T-helper 1 cell treated with Interleukin-12 subunit alpha and Interleukin-12 subunit beta and Interleukin-4 antibody, amounts not matched to agents 30 μg/mL and 1 μg/mL, for 36 hours (primary cell): ENCODE results near the gene SEL1L2.

Source experiments
- H3K27ac Mint-ChIP-seq: one replicate; pipeline ENCODE4 v1.8.0; 2021; ENCODE audit warnings: mild to moderate bottlenecking, mixed read lengths
- H3K27me3 Mint-ChIP-seq: one replicate; pipeline ENCODE4 v1.8.0; 2021; ENCODE audit warnings: low read depth, mixed read lengths
- H3K36me3 Mint-ChIP-seq: one replicate; pipeline ENCODE4 v1.8.0; 2021; ENCODE audit warnings: low read depth, mixed read lengths
- H3K4me1 Mint-ChIP-seq: one replicate; pipeline ENCODE4 v1.8.0; 2021; ENCODE audit warnings: low read depth, mixed read lengths
- H3K4me3 Mint-ChIP-seq: one replicate; pipeline ENCODE4 v1.8.0; 2021; ENCODE audit warnings: mild to moderate bottlenecking, moderate library complexity, mixed read lengths
- H3K9me3 Mint-ChIP-seq: one replicate; pipeline ENCODE4 v1.8.0; 2021; ENCODE audit warnings: mixed read lengths

Gene SEL1L2

GRCh38 chr20:13865156-13865555 is 125.3 kb downstream of the SEL1L2 start:
- Mint-ChIP-seq H3K9me3 (no peaks in the 10 kb centered on the region), H3K4me3 (no peak overlapping the region), H3K27me3 (no peaks in the 10 kb centered on the region), H3K36me3 (no peaks in the 10 kb centered on the region), H3K27ac (no peak overlapping the region), H3K4me1 (no peaks in the 10 kb centered on the region)

GRCh38 chr20:13863244-13863643 is 127.2 kb downstream of the SEL1L2 start:
- no peaks in the 10 kb centered on the region for H3K27me3 Mint-ChIP-seq
- H3K9me3 Mint-ChIP-seq: no peaks in the 10 kb centered on the region
- H3K36me3 Mint-ChIP-seq: no peaks in the 10 kb centered on the region
- H3K4me3 Mint-ChIP-seq: no peak overlapping the region
- no peak overlapping the region for H3K27ac Mint-ChIP-seq
- no peaks in the 10 kb centered on the region for H3K4me1 Mint-ChIP-seq

- H3K9me3 Mint-ChIP-seq: no peaks in the 10 kb centered on the region
- no peaks in the 10 kb centered on the region for H3K27me3 Mint-ChIP-seq
- H3K27ac Mint-ChIP-seq: no peak overlapping the region
- H3K4me3 Mint-ChIP-seq: no peak overlapping the region
- H3K4me1 Mint-ChIP-seq: no peaks in the 10 kb centered on the region
- no peaks in the 10 kb centered on the region for H3K36me3 Mint-ChIP-seq
Observed at GRCh38 chr20:13862245-13862644, 128.2 kb downstream of the SEL1L2 start.

- H3K4me1 Mint-ChIP-seq: no peaks in the 10 kb centered on the region
- no peak overlapping the region for H3K4me3 Mint-ChIP-seq
- H3K9me3 Mint-ChIP-seq: no peaks in the 10 kb centered on the region
- H3K27ac Mint-ChIP-seq: no peak overlapping the region
- no peaks in the 10 kb centered on the region for H3K27me3 Mint-ChIP-seq
- no peaks in the 10 kb centered on the region for H3K36me3 Mint-ChIP-seq
Observed at GRCh38 chr20:13858871-13859270, 131.5 kb downstream of the SEL1L2 start.

- Mint-ChIP-seq H3K27me3 (no peaks in the 10 kb centered on the region), H3K4me1 (no peaks in the 10 kb centered on the region), H3K36me3 (no peaks in the 10 kb centered on the region), H3K27ac (no peak overlapping the region), H3K4me3 (no peak overlapping the region), H3K9me3 (no peaks in the 10 kb centered on the region)
Observed at GRCh38 chr20:13858439-13858838, 132.0 kb downstream of the SEL1L2 start.

- no peaks in the 10 kb centered on the region for H3K4me1 Mint-ChIP-seq
- H3K27me3 Mint-ChIP-seq: no peaks in the 10 kb centered on the region
- no peak overlapping the region for H3K4me3 Mint-ChIP-seq
- H3K9me3 Mint-ChIP-seq: no peaks in the 10 kb centered on the region
- no peaks in the 10 kb centered on the region for H3K36me3 Mint-ChIP-seq
- no peak overlapping the region for H3K27ac Mint-ChIP-seq
Observed at GRCh38 chr20:13857961-13858360, 132.5 kb downstream of the SEL1L2 start.

GRCh38 chr20:13857304-13857703 is 133.1 kb downstream of the SEL1L2 start:
- Mint-ChIP-seq H3K36me3 (no peaks in the 10 kb centered on the region), H3K4me3 (no peak overlapping the region), H3K4me1 (no peaks in the 10 kb centered on the region), H3K27ac (no peak overlapping the region), H3K9me3 (no peaks in the 10 kb centered on the region), H3K27me3 (no peaks in the 10 kb centered on the region)

- Mint-ChIP-seq H3K27me3 (peaks cover 5% of the 10 kb centered on the region), H3K9me3 (no peaks in the 10 kb centered on the region), H3K4me3 (no peak overlapping the region), H3K4me1 (no peaks in the 10 kb centered on the region), H3K27ac (no peak overlapping the region), H3K36me3 (no peaks in the 10 kb centered on the region)
Observed at GRCh38 chr20:13856354-13856753, 134.1 kb downstream of the SEL1L2 start.

GRCh38 chr20:13855613-13856012 is 134.8 kb downstream of the SEL1L2 start:
- Mint-ChIP-seq H3K9me3 (no peaks in the 10 kb centered on the region), H3K27ac (no peak overlapping the region), H3K4me3 (no peak overlapping the region), H3K4me1 (no peaks in the 10 kb centered on the region), H3K27me3 (peaks cover 6% of the 10 kb centered on the region), H3K36me3 (no peaks in the 10 kb centered on the region)

- Mint-ChIP-seq H3K27me3 (peaks cover 6% of the 10 kb centered on the region), H3K9me3 (no peaks in the 10 kb centered on the region), H3K4me3 (no peak overlapping the region), H3K27ac (no peak overlapping the region), H3K4me1 (no peaks in the 10 kb centered on the region), H3K36me3 (no peaks in the 10 kb centered on the region)
Observed at GRCh38 chr20:13852306-13852705, 138.1 kb downstream of the SEL1L2 start.

GRCh38 chr20:13851279-13851678 is 139.1 kb downstream of the SEL1L2 start:
- Mint-ChIP-seq H3K27ac (no peak overlapping the region), H3K27me3 (peaks cover 10% of the 10 kb centered on the region), H3K36me3 (no peaks in the 10 kb centered on the region), H3K4me1 (no peaks in the 10 kb centered on the region), H3K9me3 (no peaks in the 10 kb centered on the region), H3K4me3 (no peak overlapping the region)

- Mint-ChIP-seq H3K4me1 (no peaks in the 10 kb centered on the region), H3K27ac (no peak overlapping the region), H3K27me3 (peaks cover 4% of the 10 kb centered on the region), H3K9me3 (no peaks in the 10 kb centered on the region), H3K4me3 (no peak overlapping the region), H3K36me3 (no peaks in the 10 kb centered on the region)
Observed at GRCh38 chr20:13844296-13844695, 146.1 kb downstream of the SEL1L2 start.

GRCh38 chr20:13841206-13841605 is 149.2 kb downstream of the SEL1L2 start:
- H3K27me3 Mint-ChIP-seq: no peaks in the 10 kb centered on the region
- H3K36me3 Mint-ChIP-seq: no peaks in the 10 kb centered on the region
- no peak overlapping the region for H3K4me3 Mint-ChIP-seq
- no peaks in the 10 kb centered on the region for H3K4me1 Mint-ChIP-seq
- H3K9me3 Mint-ChIP-seq: no peaks in the 10 kb centered on the region
- no peak overlapping the region for H3K27ac Mint-ChIP-seq

- H3K4me1 Mint-ChIP-seq: no peaks in the 10 kb centered on the region
Observed at GRCh38 chr20:13840093-13840465, 150.3 kb downstream of the SEL1L2 start.

GRCh38 chr20:13839421-13840092 is 150.9 kb downstream of the SEL1L2 start:
- Mint-ChIP-seq H3K4me3 (no peak overlapping the region), H3K27me3 (no peaks in the 10 kb centered on the region), H3K9me3 (no peaks in the 10 kb centered on the region), H3K36me3 (no peaks in the 10 kb centered on the region), H3K27ac (no peak overlapping the region), H3K4me1 (no peaks in the 10 kb centered on the region)

More at GRCh38 chr20:13840093-13840465, 150.3 kb downstream of the SEL1L2 start:
- Mint-ChIP-seq H3K9me3 (no peaks in the 10 kb centered on the region), H3K27ac (no peak overlapping the region), H3K4me3 (no peak overlapping the region), H3K36me3 (no peaks in the 10 kb centered on the region), H3K27me3 (no peaks in the 10 kb centered on the region)

- H3K27me3 Mint-ChIP-seq: no peaks in the 10 kb centered on the region
- H3K27ac Mint-ChIP-seq: no peak overlapping the region
- H3K36me3 Mint-ChIP-seq: no peaks in the 10 kb centered on the region
- H3K4me1 Mint-ChIP-seq: no peaks in the 10 kb centered on the region
- H3K9me3 Mint-ChIP-seq: no peaks in the 10 kb centered on the region
- H3K4me3 Mint-ChIP-seq: no peak overlapping the region
Observed at GRCh38 chr20:13838664-13839063, 151.8 kb downstream of the SEL1L2 start.
